ENCODE measurements around the gene PSEN1.
A peak's percentile ranks its signal among the peaks of the same experiment; 100 is the strongest.

PSEN1 gene

DNA sequence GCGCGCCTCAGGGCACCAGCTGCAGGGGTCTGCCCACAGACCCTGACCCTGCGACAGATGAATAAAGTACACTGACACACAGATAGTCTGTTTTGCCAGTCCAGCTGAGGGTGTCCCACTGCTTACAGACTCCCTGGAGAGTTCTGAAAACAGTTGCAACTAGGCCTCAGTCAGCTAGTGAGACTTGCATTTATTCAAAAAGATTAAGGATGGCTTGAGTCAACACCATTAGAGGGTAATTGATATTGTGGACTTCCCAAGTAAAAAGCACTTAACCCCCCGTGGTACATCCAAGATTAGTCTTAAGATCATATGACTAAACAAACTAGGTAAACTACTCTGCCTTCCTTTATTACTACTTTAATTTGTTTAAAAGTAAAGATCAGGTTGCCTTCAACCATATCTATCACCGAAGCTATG, 11.1 kb upstream of the PSEN1 start:
- no peak for DNase-seq
- Histone ChIP-seq H3K4me1 (ENCODE audit: control insufficient read depth, insufficient read depth, low read length, poor library complexity, severe bottlenecking) (no peaks in the 10 kb centered on the region), H3K9me3 (ENCODE audit: control insufficient read depth, low read length) (no peaks in the 10 kb centered on the region), H3K4me3 (ENCODE audit: insufficient read depth, low read depth, low read length, poor library complexity, severe bottlenecking) (no peak overlapping the region), H3K36me3 (ENCODE audit: control insufficient read depth, insufficient read depth, low read length) (no peaks in the 10 kb centered on the region), H3K27me3 (replicated peaks; ENCODE audit: control insufficient read depth, insufficient read depth, low read length, poor library complexity, severe bottlenecking) (no peaks in the 10 kb centered on the region), H3K27ac (ENCODE audit: insufficient read depth, low read length, poor library complexity, severe bottlenecking) (no peak overlapping the region)

DNA sequence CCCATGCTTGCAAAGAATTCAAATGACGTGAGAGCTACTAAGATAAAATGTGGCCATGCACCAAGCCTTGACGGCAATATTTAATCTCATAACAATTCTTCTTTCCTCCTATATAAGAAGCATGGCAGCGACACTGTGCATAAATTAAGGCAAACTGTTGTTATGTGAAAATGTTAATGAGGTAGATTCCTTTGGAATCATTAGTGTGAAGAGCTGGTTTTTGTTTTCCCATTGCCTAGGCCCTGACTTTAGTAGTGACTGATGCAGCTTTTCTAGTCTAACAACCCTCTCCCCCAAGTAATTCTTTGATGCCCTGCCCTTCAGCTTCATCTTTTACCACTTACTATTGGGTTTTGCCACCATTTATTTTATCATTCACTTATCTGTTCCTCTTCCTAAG, 10.6 kb upstream of the PSEN1 start:
- DNase-seq, result no peak

DNA sequence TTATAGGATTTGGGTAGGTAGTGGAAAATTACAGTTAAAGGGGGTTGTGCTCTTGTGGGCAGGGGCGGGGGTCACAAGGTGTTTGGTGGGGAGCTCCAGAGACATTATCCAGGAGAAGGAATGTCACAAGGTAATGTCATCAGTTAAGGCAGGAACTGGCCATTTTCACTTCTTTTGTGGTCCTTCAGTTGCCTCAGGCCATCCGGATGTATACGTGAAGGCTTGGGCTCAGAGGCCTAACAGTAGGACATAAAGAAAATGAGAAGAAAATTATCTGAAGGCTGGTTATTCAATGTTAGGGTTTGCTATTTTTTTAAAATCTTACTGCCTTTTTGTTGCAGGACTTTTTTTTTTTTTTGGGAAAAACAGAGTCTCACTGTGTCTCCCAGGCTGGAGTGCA, 2.5 kb upstream of the PSEN1 start:
- H3K4me3 ChIP-seq (ENCODE audit: insufficient read depth, low read depth, low read length, poor library complexity, severe bottlenecking), result no peak overlapping the region
- no peaks in the 10 kb centered on the region for H3K36me3 ChIP-seq (ENCODE audit: control insufficient read depth, insufficient read depth, low read length)
- no peak for DNase-seq
- H3K9me3 ChIP-seq (ENCODE audit: control insufficient read depth, low read length), result no peaks in the 10 kb centered on the region
- no peaks in the 10 kb centered on the region for H3K27me3 ChIP-seq (replicated peaks; ENCODE audit: control insufficient read depth, insufficient read depth, low read length, poor library complexity, severe bottlenecking)
- H3K27ac ChIP-seq (ENCODE audit: insufficient read depth, low read length, poor library complexity, severe bottlenecking), result no peak overlapping the region
- peaks cover 9% of the 10 kb centered on the region for H3K4me1 ChIP-seq (ENCODE audit: control insufficient read depth, insufficient read depth, low read length, poor library complexity, severe bottlenecking)

More for the DNA sequence above, 10.6 kb upstream of the PSEN1 start:
- H3K27me3 ChIP-seq (replicated peaks; ENCODE audit: control insufficient read depth, insufficient read depth, low read length, poor library complexity, severe bottlenecking), result no peaks in the 10 kb centered on the region
- H3K36me3 ChIP-seq (ENCODE audit: control insufficient read depth, insufficient read depth, low read length), result no peaks in the 10 kb centered on the region
- H3K27ac ChIP-seq (ENCODE audit: insufficient read depth, low read length, poor library complexity, severe bottlenecking), result no peak overlapping the region
- no peaks in the 10 kb centered on the region for H3K9me3 ChIP-seq (ENCODE audit: control insufficient read depth, low read length)
- H3K4me1 ChIP-seq (ENCODE audit: control insufficient read depth, insufficient read depth, low read length, poor library complexity, severe bottlenecking), result no peaks in the 10 kb centered on the region
- H3K4me3 ChIP-seq (ENCODE audit: insufficient read depth, low read depth, low read length, poor library complexity, severe bottlenecking), result no peak overlapping the region

DNA sequence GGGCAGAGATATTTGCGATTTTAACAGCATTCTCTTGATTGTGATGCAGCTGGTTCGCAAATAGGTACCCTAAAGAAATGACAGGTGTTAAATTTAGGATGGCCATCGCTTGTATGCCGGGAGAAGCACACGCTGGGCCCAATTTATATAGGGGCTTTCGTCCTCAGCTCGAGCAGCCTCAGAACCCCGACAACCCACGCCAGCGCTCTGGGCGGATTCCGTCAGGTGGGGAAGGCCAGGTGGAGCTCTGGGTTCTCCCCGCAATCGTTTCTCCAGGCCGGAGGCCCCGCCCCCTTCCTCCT, 271 bp upstream of the PSEN1 start:
- DNase-seq, result no peak
- Histone ChIP-seq H3K36me3 (ENCODE audit: control insufficient read depth, insufficient read depth, low read length) (no peaks in the 10 kb centered on the region), H3K4me3 (ENCODE audit: insufficient read depth, low read depth, low read length, poor library complexity, severe bottlenecking) (peak overlapping the region; percentile 90), H3K27me3 (replicated peaks; ENCODE audit: control insufficient read depth, insufficient read depth, low read length, poor library complexity, severe bottlenecking) (no peaks in the 10 kb centered on the region), H3K4me1 (ENCODE audit: control insufficient read depth, insufficient read depth, low read length, poor library complexity, severe bottlenecking) (peaks cover 9% of the 10 kb centered on the region), H3K9me3 (ENCODE audit: control insufficient read depth, low read length) (no peaks in the 10 kb centered on the region), H3K27ac (ENCODE audit: insufficient read depth, low read length, poor library complexity, severe bottlenecking) (peak overlapping the region; percentile 94)

DNA sequence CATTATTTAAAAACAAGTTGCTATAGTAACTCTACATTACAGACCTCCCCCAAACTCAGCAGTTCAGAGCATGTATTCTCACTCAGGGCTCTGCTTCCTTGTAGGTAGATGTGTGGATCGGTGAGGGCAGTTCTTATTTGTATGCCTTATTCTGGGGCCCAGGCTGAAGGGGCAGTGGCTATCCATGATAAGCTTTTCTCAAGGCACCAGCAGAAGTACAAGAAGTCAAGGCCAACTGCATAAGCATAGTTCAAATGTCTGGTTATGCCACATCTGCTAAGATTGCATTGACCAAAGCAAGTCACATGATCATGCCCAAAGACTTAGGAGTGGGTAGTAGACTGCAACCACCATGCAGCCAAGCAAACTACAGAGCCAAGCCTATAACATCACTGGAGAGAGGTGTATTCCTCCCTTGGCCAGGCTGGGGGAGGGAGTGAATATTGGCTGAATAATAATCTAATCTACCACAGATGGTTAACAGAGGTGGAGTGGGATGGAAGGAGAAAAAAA, 4.6 kb downstream of the PSEN1 start:
- H3K4me1 ChIP-seq (ENCODE audit: control insufficient read depth, insufficient read depth, low read length, poor library complexity, severe bottlenecking), result peaks cover 9% of the 10 kb centered on the region
- no peaks in the 10 kb centered on the region for H3K36me3 ChIP-seq (ENCODE audit: control insufficient read depth, insufficient read depth, low read length)
- H3K27me3 ChIP-seq (replicated peaks; ENCODE audit: control insufficient read depth, insufficient read depth, low read length, poor library complexity, severe bottlenecking), result no peaks in the 10 kb centered on the region
- H3K27ac ChIP-seq (ENCODE audit: insufficient read depth, low read length, poor library complexity, severe bottlenecking), result no peak overlapping the region
- H3K4me3 ChIP-seq (ENCODE audit: insufficient read depth, low read depth, low read length, poor library complexity, severe bottlenecking), result no peak overlapping the region
- DNase-seq, result no peak
- no peaks in the 10 kb centered on the region for H3K9me3 ChIP-seq (ENCODE audit: control insufficient read depth, low read length)

DNA sequence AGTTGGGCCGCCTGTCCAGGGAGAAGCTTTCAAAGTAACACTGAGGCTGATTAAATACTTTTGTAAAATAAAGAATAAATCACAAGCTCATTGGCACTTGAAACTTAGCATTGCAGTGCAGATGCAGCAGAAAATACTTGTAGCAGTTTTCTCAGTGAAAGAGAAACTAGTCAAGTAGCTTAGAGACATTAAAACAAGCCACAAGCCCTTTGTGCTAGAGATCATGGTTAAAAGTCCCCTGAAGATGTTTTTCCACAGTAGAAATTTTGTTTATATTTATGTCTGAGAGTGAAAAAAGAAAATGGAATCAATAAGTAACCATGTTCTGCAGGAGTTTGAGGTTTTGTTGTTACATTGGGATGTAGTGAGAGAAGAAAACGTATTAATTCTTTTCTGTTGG, 5.9 kb downstream of the PSEN1 start:
- Histone ChIP-seq H3K4me1 (ENCODE audit: control insufficient read depth, insufficient read depth, low read length, poor library complexity, severe bottlenecking) (peaks cover 3% of the 10 kb centered on the region), H3K27ac (ENCODE audit: insufficient read depth, low read length, poor library complexity, severe bottlenecking) (no peak overlapping the region), H3K4me3 (ENCODE audit: insufficient read depth, low read depth, low read length, poor library complexity, severe bottlenecking) (no peak overlapping the region), H3K36me3 (ENCODE audit: control insufficient read depth, insufficient read depth, low read length) (no peaks in the 10 kb centered on the region), H3K27me3 (replicated peaks; ENCODE audit: control insufficient read depth, insufficient read depth, low read length, poor library complexity, severe bottlenecking) (no peaks in the 10 kb centered on the region), H3K9me3 (ENCODE audit: control insufficient read depth, low read length) (no peaks in the 10 kb centered on the region)
- no peak for DNase-seq

DNA sequence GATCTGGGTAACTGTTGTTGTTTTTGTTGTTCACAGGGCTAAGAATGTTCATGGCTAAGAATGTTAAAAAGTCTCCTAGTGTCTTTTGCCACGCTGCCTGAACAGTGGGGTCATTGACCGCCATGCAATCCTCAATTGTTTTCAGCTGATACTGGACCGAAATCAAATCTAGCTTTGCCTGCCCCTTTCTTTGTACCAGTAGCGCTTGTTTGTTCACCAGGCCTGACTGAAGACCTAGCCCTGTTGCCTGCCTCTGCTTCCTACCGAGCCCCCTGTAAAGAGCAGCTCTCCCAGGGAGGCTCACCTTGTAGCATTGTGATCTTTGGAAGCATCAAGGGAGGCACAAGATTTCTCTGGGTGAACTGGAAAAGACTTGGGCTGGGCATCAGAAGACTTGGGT, 6.7 kb downstream of the PSEN1 start:
- H3K4me1 ChIP-seq (ENCODE audit: control insufficient read depth, insufficient read depth, low read length, poor library complexity, severe bottlenecking), result no peaks in the 10 kb centered on the region
- no peak for DNase-seq
- H3K4me3 ChIP-seq (ENCODE audit: insufficient read depth, low read depth, low read length, poor library complexity, severe bottlenecking), result no peak overlapping the region
- peaks cover 3% of the 10 kb centered on the region for H3K36me3 ChIP-seq (ENCODE audit: control insufficient read depth, insufficient read depth, low read length)
- no peaks in the 10 kb centered on the region for H3K27me3 ChIP-seq (replicated peaks; ENCODE audit: control insufficient read depth, insufficient read depth, low read length, poor library complexity, severe bottlenecking)
- H3K27ac ChIP-seq (ENCODE audit: insufficient read depth, low read length, poor library complexity, severe bottlenecking), result no peak overlapping the region
- no peaks in the 10 kb centered on the region for H3K9me3 ChIP-seq (ENCODE audit: control insufficient read depth, low read length)

DNA sequence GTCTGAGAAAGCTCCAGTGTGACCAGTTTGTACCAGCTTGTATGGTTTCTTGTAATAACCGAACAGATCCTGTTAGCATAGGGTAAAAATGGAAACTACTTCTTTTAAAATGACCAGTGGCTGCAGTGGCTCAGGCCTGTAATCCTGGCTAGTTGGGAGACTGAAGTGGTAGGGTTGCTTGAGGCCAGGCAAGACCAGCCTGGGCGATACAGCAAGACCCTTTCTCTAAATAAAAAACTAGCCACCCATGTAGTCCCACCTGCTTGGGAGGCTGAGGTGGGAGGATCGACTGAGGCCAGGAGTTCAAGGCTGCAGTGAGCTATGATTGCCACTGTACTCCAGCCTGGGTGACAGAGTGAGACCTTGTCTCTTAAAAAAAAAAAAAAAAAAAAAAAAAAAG, 7.3 kb downstream of the PSEN1 start:
- no peaks in the 10 kb centered on the region for H3K27me3 ChIP-seq (replicated peaks; ENCODE audit: control insufficient read depth, insufficient read depth, low read length, poor library complexity, severe bottlenecking)
- H3K4me1 ChIP-seq (ENCODE audit: control insufficient read depth, insufficient read depth, low read length, poor library complexity, severe bottlenecking), result no peaks in the 10 kb centered on the region
- DNase-seq, result no peak
- no peaks in the 10 kb centered on the region for H3K9me3 ChIP-seq (ENCODE audit: control insufficient read depth, low read length)
- no peak overlapping the region for H3K27ac ChIP-seq (ENCODE audit: insufficient read depth, low read length, poor library complexity, severe bottlenecking)
- H3K36me3 ChIP-seq (ENCODE audit: control insufficient read depth, insufficient read depth, low read length), result peaks cover 9% of the 10 kb centered on the region
- no peak overlapping the region for H3K4me3 ChIP-seq (ENCODE audit: insufficient read depth, low read depth, low read length, poor library complexity, severe bottlenecking)

DNA sequence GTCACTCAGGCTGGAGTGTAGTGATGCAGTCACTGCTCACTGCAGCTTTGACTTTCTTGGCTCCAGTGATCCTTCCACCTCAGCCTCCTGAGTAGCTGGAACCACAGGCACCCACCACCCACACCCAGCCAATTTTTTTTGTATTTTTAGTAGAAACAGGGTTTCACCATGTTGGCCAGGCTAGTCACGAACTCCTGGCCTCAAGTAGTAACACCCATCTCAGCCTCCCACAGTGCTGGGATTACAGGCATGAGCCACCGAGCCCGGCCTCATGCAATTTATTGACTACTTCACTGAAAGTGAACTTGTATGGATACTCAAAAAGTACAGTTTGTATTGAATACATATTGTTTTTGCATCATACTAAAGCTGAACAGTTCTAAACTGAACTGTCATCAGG, 9.1 kb downstream of the PSEN1 start:
- no peaks in the 10 kb centered on the region for H3K4me1 ChIP-seq (ENCODE audit: control insufficient read depth, insufficient read depth, low read length, poor library complexity, severe bottlenecking)
- no peaks in the 10 kb centered on the region for H3K9me3 ChIP-seq (ENCODE audit: control insufficient read depth, low read length)
- H3K27me3 ChIP-seq (replicated peaks; ENCODE audit: control insufficient read depth, insufficient read depth, low read length, poor library complexity, severe bottlenecking), result no peaks in the 10 kb centered on the region
- H3K27ac ChIP-seq (ENCODE audit: insufficient read depth, low read length, poor library complexity, severe bottlenecking), result no peak overlapping the region
- H3K4me3 ChIP-seq (ENCODE audit: insufficient read depth, low read depth, low read length, poor library complexity, severe bottlenecking), result no peak overlapping the region
- no peak for DNase-seq
- H3K36me3 ChIP-seq (ENCODE audit: control insufficient read depth, insufficient read depth, low read length), result peaks cover 15% of the 10 kb centered on the region

DNA sequence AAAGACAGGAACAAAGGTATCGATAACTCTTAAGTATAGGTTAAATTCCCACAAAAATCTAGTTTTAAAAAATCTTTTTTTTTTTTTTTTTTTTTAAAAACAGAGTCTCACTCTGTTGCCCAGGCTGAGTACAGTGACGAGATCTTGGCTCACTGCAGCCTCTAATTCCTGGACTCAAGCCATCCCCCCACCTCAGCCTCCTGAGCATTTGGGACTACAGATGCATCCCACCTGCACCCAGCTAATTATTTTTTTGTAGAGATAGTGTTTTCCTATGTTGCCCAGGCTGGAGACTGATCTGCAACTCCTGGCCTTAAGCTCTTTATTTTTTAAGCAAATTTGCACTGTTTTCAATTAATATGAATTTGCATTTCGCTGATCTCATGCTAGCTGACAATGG, 9.8 kb downstream of the PSEN1 start:
- Histone ChIP-seq H3K27ac (ENCODE audit: insufficient read depth, low read length, poor library complexity, severe bottlenecking) (no peak overlapping the region), H3K4me1 (ENCODE audit: control insufficient read depth, insufficient read depth, low read length, poor library complexity, severe bottlenecking) (no peaks in the 10 kb centered on the region), H3K27me3 (replicated peaks; ENCODE audit: control insufficient read depth, insufficient read depth, low read length, poor library complexity, severe bottlenecking) (no peaks in the 10 kb centered on the region), H3K36me3 (ENCODE audit: control insufficient read depth, insufficient read depth, low read length) (peaks cover 18% of the 10 kb centered on the region), H3K9me3 (ENCODE audit: control insufficient read depth, low read length) (no peaks in the 10 kb centered on the region), H3K4me3 (ENCODE audit: insufficient read depth, low read depth, low read length, poor library complexity, severe bottlenecking) (no peak overlapping the region)
- no peak for DNase-seq

DNA sequence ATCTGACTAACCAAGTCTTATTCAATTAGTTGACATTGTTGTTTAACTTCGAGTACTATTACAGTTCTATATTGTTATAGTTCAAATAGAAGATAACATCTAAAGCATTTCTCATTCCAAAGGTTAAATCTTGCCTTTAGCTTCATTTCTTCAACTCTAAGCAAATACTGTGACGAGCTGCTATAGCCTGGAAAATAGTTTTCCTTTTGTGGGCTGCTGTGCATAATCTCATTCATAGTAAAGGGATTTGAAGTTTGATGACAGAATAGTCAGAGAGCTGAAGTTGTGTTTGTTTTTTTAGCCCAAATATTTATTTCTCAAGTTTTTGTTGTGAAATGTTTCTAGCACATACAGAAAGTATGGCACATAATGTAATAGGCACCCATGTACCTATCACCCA, 13.4 kb downstream of the PSEN1 start:
- Histone ChIP-seq H3K9me3 (ENCODE audit: control insufficient read depth, low read length) (no peaks in the 10 kb centered on the region), H3K4me1 (ENCODE audit: control insufficient read depth, insufficient read depth, low read length, poor library complexity, severe bottlenecking) (no peaks in the 10 kb centered on the region), H3K27me3 (replicated peaks; ENCODE audit: control insufficient read depth, insufficient read depth, low read length, poor library complexity, severe bottlenecking) (no peaks in the 10 kb centered on the region), H3K27ac (ENCODE audit: insufficient read depth, low read length, poor library complexity, severe bottlenecking) (no peak overlapping the region), H3K36me3 (ENCODE audit: control insufficient read depth, insufficient read depth, low read length) (peaks cover 29% of the 10 kb centered on the region), H3K4me3 (ENCODE audit: insufficient read depth, low read depth, low read length, poor library complexity, severe bottlenecking) (no peak overlapping the region)
- no peak for DNase-seq
